Stomach (tissue), 4 donors: ENCODE results near the gene PRDM8.

Experiments
- CTCF ChIP-seq, 7 experiments: fragments of 450-650 bp in 4 of 7; fragments of 200-600 bp in 3 of 7; sonication (generic) in 3 of 7; IDR thresholded peaks; one replicate each; pipeline ENCODE4 v1.5.1; 2016 to 2019; ENCODE audit warnings: antibody characterized with exemption in 7 of 7, control low read depth in 2 of 7, mild to moderate bottlenecking in 1 of 7
- EP300 ChIP-seq: sonication (generic); formaldehyde crosslinking; IDR thresholded peaks from one replicate; pipeline ENCODE4 v1.6.1; 2017; ENCODE audit warnings: antibody characterized with exemption
- POLR2A ChIP-seq, 4 donors: fragments of 450-650 bp; IDR thresholded peaks; one replicate each; pipeline ENCODE4 v1.6.1; 2016; ENCODE audit warnings: antibody characterized with exemption in 4 of 4, control low read depth in 2 of 4, mild to moderate bottlenecking in 1 of 4, moderate library complexity in 1 of 4

- no peak for TF ChIP-seq EP300
- no peak for TF ChIP-seq POLR2A (IDR thresholded peaks at IDR 0.05)
- no peak for TF ChIP-seq CTCF (IDR thresholded peaks at IDR 0.05)
Observed at GRCh38 chr4:80161413-80162058, 35.8 kb upstream of the PRDM8 start.
